ENCODE results near the gene FRMPD3. TPM values are rescaled to one million over a fixed set of nuclear protein-coding genes. Genes with fewer than 3 reads are reported as not detected.

The FRMPD3 gene
- total RNA-seq, 1 donor from 2014 or later = 0.24 TPM

GRCh38 chrX:107493141-107493540, 43.7 kb downstream of the FRMPD3 start:
- TF ChIP-seq CTCF (IDR thresholded peaks at IDR 0.05) = no peak
- Histone ChIP-seq H3K27ac (no peak overlapping the region), H3K4me3 (no peak overlapping the region), H3K4me1 (no peaks in the 10 kb centered on the region), H3K9me3 (no peaks in the 10 kb centered on the region), H3K27me3 (ENCODE audit: low read depth) (no peaks in the 10 kb centered on the region), H3K36me3 (no peaks in the 10 kb centered on the region)
- no peak for ATAC-seq
- no peak for DNase-seq
- intact Hi-C loops (cut with DNase I) = no loop called here

- no peak overlapping the region for H3K4me3 ChIP-seq
These were observed 47.3 kb downstream of the FRMPD3 start for GRCh38 chrX:107496786-107497185.

More at GRCh38 chrX:107496786-107497185, 47.3 kb downstream of the FRMPD3 start:
- H3K4me1 ChIP-seq = no peaks in the 10 kb centered on the region
- no peak overlapping the region for H3K27ac ChIP-seq
- no peaks in the 10 kb centered on the region for H3K9me3 ChIP-seq
- intact Hi-C loops (cut with DNase I) = no loop called here
- TF ChIP-seq CTCF (IDR thresholded peaks at IDR 0.05) = no peak
- ATAC-seq (no peak), DNase-seq (no peak)
- no peaks in the 10 kb centered on the region for H3K27me3 ChIP-seq (ENCODE audit: low read depth)
- H3K36me3 ChIP-seq = no peaks in the 10 kb centered on the region

Other genes starting within 250 kb of the FRMPD3 start
- 1.4 TPM for gene NUP62CL, start 243.2 kb upstream of the FRMPD3 start, total RNA-seq
- gene DNAAF6, start 243.0 kb upstream of the FRMPD3 start, total RNA-seq = 2.0 TPM
- 26.9 TPM for gene PRPS1, start 178.9 kb downstream of the FRMPD3 start, total RNA-seq